Measurements from ENCODE around the gene AHI1. TPM values are rescaled to one million over a fixed set of nuclear protein-coding genes. Genes with fewer than 3 reads are reported as not detected.

The AHI1 gene
- total RNA-seq, 6 experiments from 2014 or later, result 14.6 to 19.1 (median 17.0) TPM

- DNase-seq, result no peak
- H3K4me1 Mint-ChIP-seq (ENCODE audit: low read depth), result no peaks in the 10 kb centered on the region
- H3K36me3 Mint-ChIP-seq (ENCODE audit: low read depth), result peaks cover 82% of the 10 kb centered on the region
- peaks cover 61% of the 10 kb centered on the region for H3K9me3 Mint-ChIP-seq
- no peak overlapping the region for H3K4me3 Mint-ChIP-seq
- no peak for TF ChIP-seq CTCF (IDR thresholded peaks at IDR 0.05)
- no peaks in the 10 kb centered on the region for H3K27me3 Mint-ChIP-seq (ENCODE audit: insufficient read depth)
- H3K27ac Mint-ChIP-seq, result no peak overlapping the region
These were observed 15.7 kb downstream of the AHI1 start for GRCh38 chr6:135481783-135482369.

- TF ChIP-seq CTCF (IDR thresholded peaks at IDR 0.05), result no peak
- H3K36me3 Mint-ChIP-seq (ENCODE audit: low read depth), result peaks cover 74% of the 10 kb centered on the region
These were observed 17.9 kb downstream of the AHI1 start for GRCh38 chr6:135479601-135480000.

GRCh38 chr6:135478626-135479025 is 18.9 kb downstream of the AHI1 start:
- H3K4me3 Mint-ChIP-seq, result no peak overlapping the region
- H3K4me1 Mint-ChIP-seq (ENCODE audit: low read depth), result peaks cover 17% of the 10 kb centered on the region; the same call in 1 of the 2 replicates
- H3K36me3 Mint-ChIP-seq (ENCODE audit: low read depth), result peaks cover 64% of the 10 kb centered on the region
- TF ChIP-seq CTCF (IDR thresholded peaks at IDR 0.05), result no peak
- peaks cover 53% of the 10 kb centered on the region for H3K9me3 Mint-ChIP-seq
- no peaks in the 10 kb centered on the region for H3K27me3 Mint-ChIP-seq (ENCODE audit: insufficient read depth)
- DNase-seq, result no peak
- H3K27ac Mint-ChIP-seq, result no peak overlapping the region

More at GRCh38 chr6:135479601-135480000, 17.9 kb downstream of the AHI1 start:
- H3K4me1 Mint-ChIP-seq (ENCODE audit: low read depth), result peaks cover 15% of the 10 kb centered on the region; the same call in 1 of the 2 replicates
- DNase-seq, result no peak
- peaks cover 61% of the 10 kb centered on the region for H3K9me3 Mint-ChIP-seq
- no peak overlapping the region for H3K4me3 Mint-ChIP-seq
- H3K27ac Mint-ChIP-seq, result no peak overlapping the region
- H3K27me3 Mint-ChIP-seq (ENCODE audit: insufficient read depth), result no peaks in the 10 kb centered on the region

- Mint-ChIP-seq H3K4me1 (ENCODE audit: low read depth) (peaks cover 17% of the 10 kb centered on the region; the same call in 1 of the 2 replicates), H3K27ac (no peak overlapping the region; the same call in 1 of the 2 replicates), H3K4me3 (no peak overlapping the region), H3K9me3 (peaks cover 25% of the 10 kb centered on the region), H3K27me3 (ENCODE audit: insufficient read depth) (no peaks in the 10 kb centered on the region), H3K36me3 (ENCODE audit: low read depth) (peaks cover 43% of the 10 kb centered on the region)
- no peak for TF ChIP-seq CTCF (IDR thresholded peaks at IDR 0.05)
- DNase-seq, result peak; percentile 40
These were observed 22.2 kb downstream of the AHI1 start for GRCh38 chr6:135475292-135475886.

- H3K9me3 Mint-ChIP-seq, result peaks cover 14% of the 10 kb centered on the region
- no peak for DNase-seq
- H3K36me3 Mint-ChIP-seq (ENCODE audit: low read depth), result peaks cover 38% of the 10 kb centered on the region
- no peak for TF ChIP-seq CTCF (IDR thresholded peaks at IDR 0.05)
- no peaks in the 10 kb centered on the region for H3K27me3 Mint-ChIP-seq (ENCODE audit: insufficient read depth)
- peaks cover 17% of the 10 kb centered on the region; the same call in 1 of the 2 replicates for H3K4me1 Mint-ChIP-seq (ENCODE audit: low read depth)
- H3K4me3 Mint-ChIP-seq, result no peak overlapping the region
- no peak overlapping the region for H3K27ac Mint-ChIP-seq
These were observed 23.2 kb downstream of the AHI1 start for GRCh38 chr6:135474362-135474761.
